ENCODE data around the gene C19orf12. TPM values are rescaled to one million over a fixed set of nuclear protein-coding genes. Genes with fewer than 3 reads are reported as not detected.

Gene C19orf12
- total and polyA plus RNA-seq, 5 experiments from 2014 or later, result 16.7 to 32.3 (median 23.2) TPM

DNA sequence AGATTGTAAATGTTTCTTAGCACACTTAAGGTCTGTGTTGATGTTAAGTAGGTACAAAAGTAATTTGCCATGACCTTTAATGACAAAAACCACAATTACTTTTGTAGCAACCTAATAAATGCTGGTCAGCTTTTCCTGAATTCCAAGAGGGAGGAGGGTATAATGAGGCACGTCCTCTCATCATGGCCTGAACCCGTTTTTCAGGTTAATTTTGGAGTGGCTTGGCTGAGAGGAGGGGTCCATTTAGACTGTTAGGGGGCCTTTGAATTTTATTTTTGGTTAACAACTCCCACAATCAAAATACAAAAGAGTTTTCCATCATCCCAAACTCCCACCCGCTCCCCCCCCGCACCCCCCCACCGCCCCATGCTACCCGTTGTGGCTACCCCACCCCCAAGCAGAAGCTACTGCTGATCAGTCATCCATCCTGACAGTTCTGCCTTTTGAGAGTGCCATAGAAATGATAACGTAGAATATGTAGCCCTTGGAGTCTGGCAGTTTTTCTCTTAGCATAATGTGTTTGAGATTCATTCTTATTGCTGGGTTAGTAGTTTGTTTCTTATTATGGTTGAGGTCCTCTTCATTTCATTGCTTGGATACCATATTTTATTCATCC is 64.2 kb downstream of the C19orf12 start:
- H3K27ac Mint-ChIP-seq, result peak overlapping the region in 2 of 10 donors; percentile 6 to 7
- POLR2A ChIA-PET, result no interaction called here
- DNase-seq (no peak), ATAC-seq (no peak)
- no peaks in the 10 kb centered on the region for H3K27me3 Mint-ChIP-seq
- peaks cover 7 to 17% (median 13%) of the 10 kb centered on the region in 4 donors for H3K4me1 Mint-ChIP-seq
- peaks cover 0 to 8% (median 0%) of the 10 kb centered on the region in 9 donors for H3K9me3 Mint-ChIP-seq
- no peak overlapping the region for H3K4me3 Mint-ChIP-seq
- H3K36me3 Mint-ChIP-seq, result peaks cover 0 to 6% (median 0%) of the 10 kb centered on the region in 3 donors

Other genes with a start within 250 kb of the C19orf12 start
- not detected for gene VSTM2B, start 189.3 kb downstream of the C19orf12 start, total RNA-seq
- gene VSTM2B, start 189.3 kb downstream of the C19orf12 start, polyA plus RNA-seq, result under 1 TPM in 1 of 3 donors, not detected in 2; 0.40 TPM
- gene POP4, start 109.0 kb downstream of the C19orf12 start, total RNA-seq, result 10 to 100 TPM; 67.5 to 67.9 TPM
- gene POP4, start 109.0 kb downstream of the C19orf12 start, polyA plus RNA-seq, result 100 to 1,000 TPM; 125 to 130 (median 127) TPM
- 10 to 100 TPM; 18.0 to 19.8 TPM for gene PLEKHF1, start 49.8 kb downstream of the C19orf12 start, total RNA-seq
- 10 to 100 TPM in 2 of 3 donors, 1 to 10 TPM in 1; 3.8 to 19.7 (median 15.5) TPM for gene PLEKHF1, start 49.8 kb downstream of the C19orf12 start, polyA plus RNA-seq
- 1 to 10 TPM; 6.4 to 8.8 TPM for gene CCNE1, start 96.7 kb upstream of the C19orf12 start, total RNA-seq
- 1 to 10 TPM; 1.5 to 3.7 (median 2.6) TPM for gene CCNE1, start 96.7 kb upstream of the C19orf12 start, polyA plus RNA-seq
- gene URI1, start 227.0 kb upstream of the C19orf12 start, total RNA-seq, result 10 to 100 TPM; 89.0 to 98.4 TPM
- gene URI1, start 227.0 kb upstream of the C19orf12 start, polyA plus RNA-seq, result 10 to 100 TPM; 17.3 to 41.7 (median 37.7) TPM